ENCODE data around the gene ACVR2A.

ACVR2A gene

DNA sequence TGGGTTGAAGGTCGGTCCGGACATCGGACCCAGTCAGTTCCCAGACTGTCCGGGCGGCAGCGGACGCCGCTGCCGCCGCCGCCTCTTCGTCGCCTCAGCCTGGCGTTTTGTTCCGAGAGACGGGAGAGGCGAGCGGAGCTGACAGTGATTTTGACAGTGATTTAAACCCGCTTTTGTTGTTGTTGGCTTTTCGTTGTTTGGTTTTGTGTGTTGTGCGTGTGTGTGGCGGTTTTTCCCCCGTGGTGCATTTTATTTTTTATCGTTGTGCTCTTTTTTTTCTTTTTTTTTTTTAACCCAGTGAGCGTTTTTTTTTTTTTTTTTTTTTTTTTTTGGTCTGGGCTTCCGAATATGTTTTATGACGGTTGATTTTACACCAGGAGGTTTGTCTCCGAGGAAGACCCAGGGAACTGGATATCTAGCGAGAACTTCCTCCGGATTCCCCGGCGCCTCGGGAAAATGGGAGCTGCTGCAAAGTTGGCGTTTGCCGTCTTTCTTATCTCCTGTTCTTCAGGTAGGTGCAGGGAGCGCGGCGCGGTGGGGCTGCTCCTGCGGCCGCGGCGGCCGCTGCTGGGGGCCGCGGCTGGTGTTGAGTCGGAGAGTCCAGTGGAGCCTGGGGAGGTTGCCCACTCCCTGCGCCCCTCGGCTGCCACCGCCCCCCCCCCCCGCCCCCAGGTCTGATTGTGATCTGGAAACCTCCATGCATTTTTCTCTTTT, at the start of gene ACVR2A:
Gene ACVR2A (plus strand): TSS at position 333 of the 714 bp plus-strand sequence. CDS start 124 bp downstream, at position 457.
- DNase-seq = peak in 1 of 2 experiments; percentile 41

- DNase-seq = no peak
These were observed 44.5 kb upstream of the ACVR2A start for GRCh38 chr2:147800316-147800715.

- DNase-seq = no peak
These were observed 38.0 kb upstream of the ACVR2A start for GRCh38 chr2:147806846-147807245.

DNA sequence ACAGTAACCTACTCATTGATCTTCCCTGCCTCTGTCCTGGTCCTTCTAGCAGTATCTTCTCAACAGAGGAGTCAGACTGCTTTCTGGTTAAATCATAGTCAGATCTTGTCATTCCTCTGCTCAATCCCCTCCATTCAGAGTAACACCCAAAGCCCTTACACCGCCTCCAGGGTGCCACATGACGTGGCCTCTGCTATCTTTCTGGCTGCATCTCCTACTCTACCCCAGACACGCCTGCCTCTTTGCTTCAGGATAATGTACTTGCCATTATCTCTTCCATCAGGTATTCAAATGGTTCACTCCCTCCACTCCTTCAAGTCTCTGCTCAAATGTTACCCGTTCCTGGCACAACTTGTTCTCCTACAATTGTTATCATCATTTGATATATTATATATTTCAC, 36.3 kb upstream of the ACVR2A start:
- DNase-seq = no peak

- DNase-seq = no peak
These were observed 33.7 kb upstream of the ACVR2A start for GRCh38 chr2:147810883-147811765.

GRCh38 chr2:147818741-147819140, 26.1 kb upstream of the ACVR2A start:
- DNase-seq = no peak

DNA sequence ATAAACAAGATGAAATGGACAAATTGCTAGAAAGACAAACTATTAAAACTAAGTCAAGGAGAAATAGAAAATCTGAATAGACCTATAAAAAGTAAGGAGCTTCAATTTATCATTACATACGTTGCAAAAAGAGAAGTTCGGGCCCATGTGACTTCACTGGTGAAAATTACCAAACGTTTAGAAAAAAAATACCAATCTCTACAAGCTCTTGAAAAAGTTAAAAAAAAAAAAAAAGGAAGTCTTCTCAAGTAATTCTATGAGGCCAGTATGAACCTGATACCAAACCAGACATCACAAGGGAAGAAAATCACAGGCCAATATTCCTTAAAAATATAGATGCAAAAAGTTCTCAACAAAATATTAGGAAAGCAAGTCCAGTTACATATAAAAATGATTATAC, 20.2 kb upstream of the ACVR2A start:
- DNase-seq = no peak

GRCh38 chr2:147826278-147827087, 18.3 kb upstream of the ACVR2A start:
- no peak for DNase-seq

- DNase-seq = no peak
These were observed 17.8 kb upstream of the ACVR2A start for GRCh38 chr2:147827088-147827375.

DNA sequence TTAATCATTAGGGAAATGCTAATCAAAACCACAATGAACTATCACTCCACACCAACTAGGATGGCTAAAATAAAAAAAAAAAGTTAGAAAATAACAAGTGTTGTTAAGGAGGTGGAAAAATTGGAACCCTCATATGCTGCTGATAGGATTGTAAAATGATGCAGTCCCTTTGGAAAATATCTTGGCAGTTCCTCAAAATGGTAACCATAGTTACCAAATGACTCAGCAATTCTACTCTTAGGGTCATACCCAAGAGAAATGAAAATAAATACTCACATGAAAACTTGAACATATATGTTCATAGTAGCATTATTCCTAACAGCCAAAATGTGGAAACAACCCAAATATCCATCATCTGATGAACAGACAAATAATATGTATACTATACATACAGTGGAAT, 15.7 kb upstream of the ACVR2A start:
- no peak for DNase-seq

- no peak for DNase-seq
These were observed 8.7 kb upstream of the ACVR2A start for GRCh38 chr2:147836099-147836498.

DNA sequence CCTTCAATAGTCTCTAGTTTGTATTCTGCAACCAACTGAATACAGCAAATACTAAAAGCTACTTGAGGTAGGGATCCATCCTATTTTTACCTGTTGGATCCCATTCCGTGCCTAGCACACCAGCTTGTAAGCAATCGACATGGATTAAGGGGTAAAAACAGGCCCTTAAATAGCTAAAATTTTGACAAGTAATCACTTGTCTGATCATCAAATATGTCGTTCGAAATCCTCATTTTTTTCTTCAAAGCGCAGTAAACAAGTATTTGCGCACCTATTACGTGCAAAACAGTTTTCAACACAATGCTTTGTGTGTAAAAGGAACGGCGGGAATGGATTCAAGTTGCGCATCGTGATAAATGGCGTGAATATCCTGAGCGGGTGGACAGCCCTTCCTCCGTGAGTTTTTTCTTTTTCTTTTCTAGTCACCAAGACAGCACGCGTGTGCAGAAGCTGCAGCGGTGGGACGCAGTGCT, 1.4 kb upstream of the ACVR2A start:
- DNase-seq = peak in 1 of 2 experiments; percentile 50

DNA sequence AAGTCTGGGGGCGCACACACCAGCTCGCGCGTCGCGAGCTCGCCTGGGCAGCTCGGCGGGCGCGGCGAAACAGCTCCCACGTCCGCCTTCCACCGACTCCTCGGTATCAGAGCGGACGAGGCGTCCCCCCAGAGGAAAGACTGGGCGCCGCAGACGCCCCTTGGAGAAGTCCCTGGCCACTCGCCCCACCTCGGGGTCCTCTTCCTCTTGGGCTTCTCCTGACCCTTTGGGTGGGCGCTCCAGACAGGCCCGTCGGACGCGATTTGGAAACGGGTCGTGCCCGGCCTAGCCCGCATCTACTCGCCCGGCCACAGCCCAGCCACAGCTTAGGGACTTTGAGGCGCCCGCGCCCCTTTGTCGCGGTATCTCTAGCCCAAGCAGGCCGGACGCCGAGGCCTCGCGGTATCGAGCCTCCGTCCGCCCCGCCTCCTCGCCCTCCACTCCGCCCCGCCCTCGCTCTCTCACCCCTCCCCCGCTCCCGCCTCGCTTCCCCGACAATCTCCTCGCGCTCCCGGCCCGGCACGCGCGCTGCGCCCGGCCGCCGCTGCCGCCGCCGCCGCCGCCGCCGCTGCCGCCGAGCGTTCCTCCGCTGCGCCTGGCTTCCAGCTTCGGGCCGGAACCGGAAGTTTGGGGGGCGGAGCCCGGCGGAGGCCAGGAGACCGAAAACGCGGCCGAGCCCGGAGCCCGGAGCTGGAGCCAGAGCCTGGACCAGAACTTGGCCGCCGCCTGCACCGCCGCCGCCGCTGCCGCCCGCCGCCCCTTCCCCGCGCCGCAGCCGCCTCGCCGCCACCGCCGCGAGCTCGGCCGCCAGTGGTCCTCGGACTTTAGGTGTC, 749 bp upstream of the ACVR2A start:
- DNase-seq = peak; percentile 58 to 79

- DNase-seq = no peak
These were observed 662 bp downstream of the ACVR2A start for GRCh38 chr2:147845411-147845971.

DNA sequence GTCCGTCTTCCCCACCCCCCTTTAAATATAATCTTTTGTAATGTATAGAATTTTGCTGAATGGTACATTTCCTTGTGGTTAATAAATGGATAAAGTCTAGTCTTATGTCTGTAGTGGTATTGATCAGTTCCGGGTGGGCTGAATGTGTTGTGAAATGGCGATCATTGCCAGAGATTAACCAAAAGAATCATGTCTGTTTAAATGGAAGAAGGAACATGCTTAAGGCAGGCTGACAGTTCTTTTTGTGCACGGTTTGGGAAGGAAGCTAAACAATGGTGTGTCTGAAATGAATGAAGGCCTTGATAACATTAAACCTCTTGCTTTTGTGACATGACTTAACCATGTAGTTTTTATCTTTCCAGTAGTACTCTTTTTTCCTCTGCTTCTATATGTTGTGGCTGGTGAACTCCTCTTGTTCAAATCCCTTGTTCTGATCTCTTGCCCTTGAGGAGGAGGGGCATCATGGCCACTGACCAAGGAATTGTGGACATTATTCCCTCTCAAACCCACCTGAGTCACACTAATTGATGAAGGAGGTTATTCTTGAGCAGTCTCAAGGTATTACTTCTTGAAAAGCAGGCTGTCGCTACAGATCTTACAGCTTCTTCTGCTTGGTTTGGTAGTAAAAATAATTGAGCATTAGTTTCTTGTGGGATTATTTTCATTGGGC, 1.7 kb downstream of the ACVR2A start:
- no peak for DNase-seq

- no peak for DNase-seq
These were observed 3.0 kb downstream of the ACVR2A start for GRCh38 chr2:147847746-147848391.

- no peak for DNase-seq
These were observed 6.0 kb downstream of the ACVR2A start for GRCh38 chr2:147850838-147851237.

- no peak for DNase-seq
These were observed 6.6 kb downstream of the ACVR2A start for GRCh38 chr2:147851244-147851930.

- no peak for DNase-seq
These were observed 9.8 kb downstream of the ACVR2A start for GRCh38 chr2:147854557-147855134.

GRCh38 chr2:147855316-147855715, 10.5 kb downstream of the ACVR2A start:
- no peak for DNase-seq
